HG02885 (cell line): ENCODE results near the gene DOCK3.
"Not testable (repeated sequence)": the region's sequence is repeated elsewhere in the genome, so short reads cannot be mapped to it uniquely, and the experiment has no call there.

Experiments used
- ATAC-seq: cut with Tn5 transposase; IDR thresholded peaks from one replicate; pipeline ENCODE4 v1.9.1; 2021; ENCODE audit warnings: mild to moderate bottlenecking; ENCODE audit not compliant: unreplicated experiment, poor library complexity

Gene DOCK3

GRCh38 chr3:50649451-50649931 is 25.2 kb upstream of the DOCK3 start:
- ATAC-seq: no peak

- no peak for ATAC-seq
These were observed 24.7 kb upstream of the DOCK3 start for GRCh38 chr3:50650018-50650417.

DNA sequence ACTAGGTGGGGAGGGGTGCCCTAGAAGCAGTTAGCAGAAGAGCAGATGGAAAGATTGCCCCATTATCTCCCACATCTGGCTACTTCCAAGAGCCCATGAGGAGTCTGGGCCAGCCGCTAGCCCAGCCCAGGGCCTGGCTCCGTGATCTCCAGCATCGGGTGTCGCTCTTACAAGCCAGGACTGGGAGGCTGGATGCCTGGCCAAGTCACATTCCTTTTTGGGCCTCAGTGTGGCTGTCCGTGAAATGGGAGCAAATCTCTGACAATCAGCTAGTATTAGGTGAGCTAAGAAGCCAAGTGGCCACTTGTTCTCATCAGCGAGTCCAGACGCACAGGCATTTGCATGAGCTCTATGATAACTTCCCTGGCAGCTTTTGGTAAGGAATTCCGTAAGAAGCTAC is 23.3 kb upstream of the DOCK3 start:
- ATAC-seq: no peak

DNA sequence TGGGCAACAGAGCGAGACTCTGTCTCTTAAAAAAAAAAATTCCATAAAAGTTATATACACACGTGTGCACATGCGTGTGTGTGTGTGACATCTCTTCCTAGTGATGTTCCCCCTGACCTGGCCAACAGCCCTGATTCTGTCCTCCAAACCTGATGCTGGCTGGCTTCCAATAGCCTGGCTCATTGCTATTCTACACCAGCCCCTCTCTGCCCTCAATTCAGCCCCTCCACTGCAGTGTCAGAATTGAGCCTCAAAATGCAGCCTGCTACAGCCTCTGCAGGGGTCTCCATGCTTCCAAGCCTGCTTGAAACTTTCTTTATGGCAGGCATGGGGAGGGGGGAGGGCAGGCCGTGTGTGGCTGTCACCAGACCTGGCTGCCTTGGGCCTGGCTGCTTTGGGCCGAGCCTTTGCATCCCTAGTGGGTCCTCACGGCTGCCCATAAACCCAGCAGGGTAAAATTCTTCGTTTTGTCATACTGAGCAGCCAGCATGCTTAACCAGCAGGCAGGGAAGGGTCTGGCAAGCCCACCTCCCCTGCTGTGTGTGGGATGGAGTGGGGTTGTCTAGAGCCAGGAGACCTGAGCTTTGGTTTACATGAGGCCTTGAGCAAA is 22.7 kb upstream of the DOCK3 start:
- ATAC-seq: no peak

GRCh38 chr3:50652709-50653108 is 22.0 kb upstream of the DOCK3 start:
- no peak for ATAC-seq

- no peak for ATAC-seq
These were observed 20.7 kb upstream of the DOCK3 start for GRCh38 chr3:50653937-50654595.

GRCh38 chr3:50655009-50655830 is 19.5 kb upstream of the DOCK3 start:
- ATAC-seq: no peak

DNA sequence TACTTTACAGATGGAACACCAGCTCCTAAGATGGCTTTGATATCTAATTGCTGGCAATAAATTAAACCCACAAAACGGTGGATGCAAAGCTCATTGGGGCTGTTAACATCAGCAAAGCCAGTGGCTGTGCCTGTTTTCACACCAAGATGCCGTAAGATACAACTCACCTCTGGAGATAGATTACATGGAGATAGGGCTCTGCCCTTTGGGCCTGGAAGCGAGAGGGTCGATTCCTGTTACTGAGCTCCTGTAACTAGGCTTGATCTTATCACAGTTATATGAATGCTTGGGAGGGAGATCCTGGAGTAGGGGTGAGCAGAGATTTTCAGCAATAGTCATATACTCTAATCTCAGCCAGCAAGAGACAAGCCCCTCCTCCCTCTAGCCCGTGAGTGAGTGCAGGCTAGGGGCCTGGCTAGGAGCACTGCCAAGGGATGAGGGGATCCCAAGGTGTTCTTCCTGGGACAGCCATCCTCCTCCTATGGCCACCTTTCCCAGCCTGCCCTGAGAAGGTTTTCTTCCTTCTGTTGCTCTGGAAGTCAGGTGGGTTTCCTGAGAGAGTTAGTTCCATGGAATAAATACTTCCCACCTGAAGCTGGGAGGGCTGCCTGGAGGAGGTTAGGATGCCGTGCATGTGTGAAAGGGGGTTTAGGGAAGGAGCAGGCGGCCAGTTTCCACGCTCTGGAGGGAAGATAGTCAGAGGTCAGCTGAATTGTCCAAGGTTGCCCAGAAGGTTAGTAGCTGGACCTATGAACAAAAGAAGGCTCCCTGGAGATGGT is 18.1 kb upstream of the DOCK3 start:
- ATAC-seq: no peak

- no peak for ATAC-seq
These were observed 17.3 kb upstream of the DOCK3 start for GRCh38 chr3:50657407-50657806.

GRCh38 chr3:50657816-50658215 is 16.9 kb upstream of the DOCK3 start:
- no peak for ATAC-seq

- no peak for ATAC-seq
These were observed 16.3 kb upstream of the DOCK3 start for GRCh38 chr3:50658416-50658815.

GRCh38 chr3:50658831-50659230 is 15.9 kb upstream of the DOCK3 start:
- no peak for ATAC-seq

- ATAC-seq: no peak
These were observed 14.3 kb upstream of the DOCK3 start for GRCh38 chr3:50660386-50660785.

DNA sequence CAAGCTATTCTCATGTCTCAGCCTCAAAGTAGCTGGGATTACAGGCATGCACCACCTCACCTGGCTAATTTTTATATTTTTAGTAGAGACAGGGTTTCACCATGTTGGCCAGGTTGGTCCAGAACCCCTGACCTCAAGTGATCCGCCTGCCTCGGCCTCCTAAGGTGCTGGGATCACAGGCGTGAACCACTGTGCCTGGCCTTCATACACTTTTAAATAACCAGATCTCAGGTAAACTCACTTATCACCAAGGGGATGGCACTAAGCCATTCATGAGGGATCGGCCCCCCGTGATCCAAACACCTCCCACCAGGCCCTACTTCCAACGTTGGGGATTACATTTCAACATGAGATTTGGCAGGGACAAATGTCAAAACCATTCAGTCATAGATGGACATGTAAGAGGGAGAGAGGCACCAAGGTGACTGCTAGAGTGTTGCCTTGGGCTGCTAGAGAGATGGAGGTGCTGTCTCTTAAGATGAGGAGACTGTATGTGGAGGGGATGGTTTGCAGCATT is 13.3 kb upstream of the DOCK3 start:
- no peak for ATAC-seq

GRCh38 chr3:50662408-50662807 is 12.3 kb upstream of the DOCK3 start:
- no peak for ATAC-seq

DNA sequence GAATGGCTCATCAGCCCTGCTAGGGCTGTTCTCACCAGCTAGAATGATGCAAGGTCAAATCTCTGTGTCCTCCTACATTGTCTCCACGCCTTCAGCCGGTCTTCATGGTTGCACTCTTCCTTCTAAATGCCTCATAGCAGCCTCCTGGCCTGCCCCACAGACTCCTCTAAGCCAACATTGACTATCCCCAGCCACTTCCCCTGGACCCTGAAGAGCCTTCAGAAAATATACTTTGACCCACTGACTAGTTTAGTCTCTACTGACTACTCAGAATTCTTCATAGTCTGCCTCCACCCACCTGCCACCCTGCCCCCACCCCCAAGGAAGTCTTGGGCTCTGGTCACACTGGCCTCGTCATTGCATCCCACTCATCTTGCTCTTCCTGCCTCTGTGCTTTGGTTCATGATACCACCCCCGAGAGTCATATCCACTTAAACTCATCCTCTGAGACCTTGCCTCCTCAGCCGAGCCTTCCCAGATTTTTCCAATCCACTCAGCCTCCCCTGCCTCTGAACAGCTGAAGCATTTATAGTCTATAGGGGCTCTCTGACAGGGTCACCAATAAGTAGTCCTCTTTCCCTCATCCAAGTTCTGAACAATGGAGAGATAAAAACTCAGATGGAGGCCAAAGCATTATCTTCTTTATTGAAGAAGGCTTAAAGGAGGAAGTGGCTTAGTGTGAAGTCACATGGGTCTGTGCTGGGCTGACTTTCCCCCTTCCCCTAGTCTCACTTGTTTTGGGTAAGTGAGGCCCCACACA is 9.5 kb upstream of the DOCK3 start:
- no peak for ATAC-seq

DNA sequence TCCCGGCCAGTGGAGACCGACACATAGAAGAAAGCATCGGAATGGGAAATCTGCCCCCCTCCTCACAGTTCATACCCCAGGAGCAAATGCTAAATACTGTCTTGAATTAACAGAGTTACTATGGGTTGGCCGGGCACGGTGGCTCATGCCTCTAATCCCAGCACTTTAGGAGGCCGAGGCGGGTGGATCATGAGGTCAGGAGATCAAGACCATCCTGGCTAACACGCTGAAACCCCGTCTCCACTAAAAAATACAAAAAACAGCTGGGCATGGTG is 8.9 kb upstream of the DOCK3 start:
- ATAC-seq: not testable (repeated sequence)

DNA sequence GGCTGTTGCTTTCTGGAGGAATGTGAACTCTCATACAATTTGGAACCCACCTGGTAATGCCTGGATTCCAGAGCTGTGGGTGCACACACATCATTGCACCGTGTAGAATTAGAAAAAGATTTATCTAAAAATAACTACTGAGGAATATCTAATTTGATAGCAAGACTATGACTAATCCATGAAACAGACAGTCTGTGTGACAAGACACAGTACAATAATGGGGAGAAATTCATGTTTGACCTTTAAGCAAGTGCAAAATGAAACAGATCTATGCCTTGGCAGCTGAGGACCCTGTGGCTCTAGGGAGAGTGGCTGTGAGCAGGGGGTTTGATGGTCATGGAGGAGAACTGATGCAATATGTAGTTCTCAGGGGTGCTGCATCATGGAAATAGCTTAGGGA is 7.9 kb upstream of the DOCK3 start:
- no peak for ATAC-seq

DNA sequence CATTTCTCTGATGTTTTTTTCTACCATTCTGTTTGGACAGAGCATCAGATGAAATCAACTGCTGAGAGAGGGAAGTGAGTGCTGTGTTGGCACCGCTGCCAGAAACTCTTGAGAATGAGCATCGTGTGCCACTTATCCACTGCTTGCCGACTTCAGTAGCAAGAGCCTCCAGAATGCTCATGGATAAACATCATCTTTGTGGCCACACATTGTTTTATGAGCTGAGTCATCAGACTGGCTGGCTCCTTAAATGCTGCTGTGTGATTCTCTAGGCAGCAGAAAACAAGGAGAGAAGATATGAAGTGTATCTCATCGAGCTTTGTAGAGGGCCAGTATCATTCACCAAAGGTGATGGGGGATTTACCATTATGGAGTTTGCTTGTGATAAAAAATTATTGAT is 3.4 kb upstream of the DOCK3 start:
- no peak for ATAC-seq

GRCh38 chr3:50672656-50673055 is 2.1 kb upstream of the DOCK3 start:
- ATAC-seq: no peak
